K562 (cell line): ENCODE measurements around the gene MGAT4B. TPM values are rescaled to one million over a fixed set of nuclear protein-coding genes. Genes with fewer than 3 reads are reported as not detected.

Experiments
- ARID3B ChIP-seq: fragments of 250-450 bp; sonication (Bioruptor Pico); IDR thresholded peaks from 2 replicates; pipeline ENCODE4 v1.4.0; 2020; ENCODE audit warnings: borderline replicate concordance
- DMBX1 ChIP-seq: fragments of 250-450 bp; sonication (Bioruptor Pico); IDR thresholded peaks from 2 replicates; pipeline ENCODE4 v1.8.0; 2022; ENCODE audit warnings: inconsistent platforms, mild to moderate bottlenecking, moderate library complexity, borderline replicate concordance
- EGR1 ChIP-seq: fragments of 450-650 bp; conservative IDR thresholded peaks from 2 replicates; pipeline ENCODE4 v1.6.1; 2017; ENCODE audit warnings: mild to moderate bottlenecking
- EWSR1 ChIP-seq: fragments of 450-650 bp; IDR thresholded peaks from 2 replicates; pipeline ENCODE4 v1.6.1; 2018; ENCODE audit warnings: borderline replicate concordance, mild to moderate bottlenecking, low read depth, moderate library complexity; ENCODE audit not compliant: partially characterized antibody
- GTF2A2 ChIP-seq: IDR thresholded peaks from 2 replicates; pipeline ENCODE4 v1.6.1; 2016; ENCODE audit warnings: mild to moderate bottlenecking, missing genetic modification characterization, missing compliant biosample characterization
- HCFC1 ChIP-seq: IDR thresholded peaks from 2 replicates; pipeline ENCODE4 v1.6.1; 2012; ENCODE audit warnings: low read depth, low read length, improper control_type of control experiment
- LARP7 ChIP-seq: fragments of 450-650 bp; IDR thresholded peaks from 2 replicates; pipeline ENCODE4 v1.6.1; 2016
- MAFF ChIP-seq: IDR thresholded peaks from 2 replicates; pipeline ENCODE4 v1.6.1; 2012; ENCODE audit warnings: low read length, improper control_type of control experiment
- MNT ChIP-seq, 2 experiments: fragments of 450-650 bp; conservative IDR thresholded peaks; 2 replicates each; pipeline ENCODE4 v1.6.1; 2017; ENCODE audit warnings: mild to moderate bottlenecking in 2 of 2, moderate library complexity in 2 of 2
- NCOR1 ChIP-seq: fragments of 450-650 bp; IDR thresholded peaks from 2 replicates; pipeline ENCODE4 v1.6.1; 2016; ENCODE audit warnings: mild to moderate bottlenecking, moderate library complexity
- PHB2 ChIP-seq: fragments of 450-650 bp; IDR thresholded peaks from 2 replicates; pipeline ENCODE4 v1.6.1; 2017; ENCODE audit warnings: low read depth
- TAL1 ChIP-seq: fragments of 450-650 bp; IDR thresholded peaks from 2 replicates; pipeline ENCODE4 v1.6.1; 2016; ENCODE audit warnings: mild to moderate bottlenecking
- TCF7 ChIP-seq: sonication (generic); IDR thresholded peaks from 2 replicates; pipeline ENCODE4 v1.6.1; 2016; ENCODE audit warnings: antibody characterized with exemption, borderline replicate concordance
- TEAD2 ChIP-seq: fragments of 450-650 bp; IDR thresholded peaks from 2 replicates; pipeline ENCODE4 v1.6.1; 2016; ENCODE audit warnings: missing genetic modification characterization, control low read depth, missing compliant biosample characterization
- TEAD4 ChIP-seq, 2 experiments: sonication (generic) in 1 of 2; formaldehyde crosslinking in 1 of 2; IDR thresholded peaks; 2 replicates each; pipeline versions ENCODE4 v1.6.1 to v1.8.0; 2012 to 2022; ENCODE audit warnings: borderline replicate concordance in 1 of 2, inconsistent platforms in 1 of 2, low read length in 1 of 2, mild to moderate bottlenecking in 1 of 2, missing genetic modification reagents in 1 of 2
- ZFP1 ChIP-seq: fragments of 450-650 bp; formaldehyde crosslinking; IDR thresholded peaks from 2 replicates; pipeline ENCODE4 v1.4.0; 2020; ENCODE audit warnings: mild to moderate bottlenecking, mixed read lengths
- ZKSCAN8 ChIP-seq: fragments of 200-800 bp; sonication (Bioruptor generic); IDR thresholded peaks from 2 replicates; pipeline ENCODE4 v1.6.1; 2016; ENCODE audit warnings: missing genetic modification characterization, missing compliant biosample characterization
- ZNF263 ChIP-seq: sonication (generic); formaldehyde crosslinking; IDR thresholded peaks from 2 replicates; pipeline ENCODE4 v1.8.0; 2022; ENCODE audit warnings: mild to moderate bottlenecking, missing genetic modification reagents, borderline replicate concordance
- polyA plus RNA-seq, 8 experiments: library from polyadenylated mRNA; depleted of rRNA in 4 of 8; stranded (reverse) in 5 of 8; unstranded in 3 of 8; fragments of >200 nt; fragmentation: Nextera tagmentation in 2 of 8; fragmentation: Illumina TruSeq in 1 of 8; extraction: Ambion mirVana in 2 of 8; extraction: Trizol in 1 of 8; gene quantifications; 2 replicates each; pipeline versions ENCODE4 v1.2.1 to v1.2.3, GENCODE V29; 2011 to 2014; ENCODE audit warnings: inconsistent platforms in 1 of 8, missing spikeins in 1 of 8
- total RNA-seq, 7 experiments: library from RNA; depleted of rRNA in 6 of 7; stranded (reverse); fragments of >200 nt in 6 of 7; fragmentation: Illumina TruSeq in 2 of 7; extraction: Trizol in 2 of 7; gene quantifications; 2 replicates each; pipeline versions ENCODE4 v1.2.1 to v1.2.3, GENCODE V29; 2011 to 2021; ENCODE audit warnings: low replicate concordance in 1 of 7
- TF ChIP-seq, protein P1 (sequence below): sonication (generic); formaldehyde crosslinking; IDR thresholded peaks from 2 replicates; pipeline ENCODE4 v1.8.0; 2022; ENCODE audit warnings: mild to moderate bottlenecking, missing genetic modification reagents
- TF ChIP-seq, protein P2 (sequence below): sonication (generic); formaldehyde crosslinking; IDR thresholded peaks from 2 replicates; pipeline ENCODE4 v1.9.0; 2022; ENCODE audit warnings: mild to moderate bottlenecking, missing genetic modification reagents
- TF ChIP-seq, protein P3 (sequence below): IDR thresholded peaks from 3 replicates; pipeline ENCODE4 v1.6.1; 2011; ENCODE audit warnings: borderline replicate concordance, mild to moderate bottlenecking, moderate library complexity; ENCODE audit not compliant: insufficient read length; ENCODE audit errors: extremely low read depth

Gene MGAT4B
- total and polyA plus RNA-seq, 9 of the 15 experiments (the other 6 are each of a cell fraction or from before 2014, with no cell fraction given), result 0.34 to 133 (median 75.4) TPM

DNA sequence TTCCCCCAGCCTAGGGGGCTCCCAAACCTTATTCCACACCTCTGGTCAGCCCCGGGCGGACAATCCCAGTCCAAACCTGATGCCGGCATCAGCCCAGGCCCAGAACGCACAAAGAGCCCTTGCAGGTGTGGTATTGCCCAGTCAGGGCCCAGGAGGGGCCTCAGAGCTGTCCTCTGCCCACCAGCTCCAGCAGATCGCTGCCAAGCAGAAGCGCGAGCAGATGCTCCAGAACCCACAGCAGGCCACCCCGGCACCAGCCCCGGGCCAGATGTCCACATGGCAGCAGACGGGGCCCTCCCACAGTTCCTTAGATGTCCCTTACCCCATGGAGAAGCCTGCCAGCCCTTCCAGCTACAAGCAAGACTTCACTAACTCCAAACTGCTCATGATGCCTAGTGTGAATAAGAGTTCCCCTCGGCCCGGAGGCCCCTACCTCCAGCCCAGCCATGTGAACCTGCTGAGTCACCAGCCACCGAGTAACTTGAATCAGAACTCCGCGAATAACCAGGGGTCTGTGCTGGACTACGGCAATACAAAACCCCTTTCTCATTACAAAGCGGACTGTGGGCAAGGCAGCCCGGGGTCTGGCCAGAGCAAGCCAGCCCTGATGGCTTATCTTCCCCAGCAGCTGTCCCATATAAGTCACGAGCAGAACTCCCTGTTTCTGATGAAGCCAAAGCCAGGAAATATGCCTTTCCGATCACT is 40.5 kb downstream of the MGAT4B start (continued):
- no peak for TF ChIP-seq MNT (conservative IDR thresholded peaks at IDR 0.05)
- no peak for TF ChIP-seq TEAD2 (tag)
- TF ChIP-seq HCFC1, result no peak
- no peak for TF ChIP-seq LARP7
- TF ChIP-seq, protein P1, sequence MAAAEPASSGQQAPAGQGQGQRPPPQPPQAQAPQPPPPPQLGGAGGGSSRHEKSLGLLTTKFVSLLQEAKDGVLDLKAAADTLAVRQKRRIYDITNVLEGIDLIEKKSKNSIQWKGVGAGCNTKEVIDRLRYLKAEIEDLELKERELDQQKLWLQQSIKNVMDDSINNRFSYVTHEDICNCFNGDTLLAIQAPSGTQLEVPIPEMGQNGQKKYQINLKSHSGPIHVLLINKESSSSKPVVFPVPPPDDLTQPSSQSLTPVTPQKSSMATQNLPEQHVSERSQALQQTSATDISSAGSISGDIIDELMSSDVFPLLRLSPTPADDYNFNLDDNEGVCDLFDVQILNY, result no peak
- no peak for TF ChIP-seq ZFP1 (CRISPR knock-in tag)
- TF ChIP-seq TAL1, result peak; percentile 52; the same call in 1 of the 2 replicates
- TF ChIP-seq PHB2, result no peak
- TF ChIP-seq, protein P2, sequence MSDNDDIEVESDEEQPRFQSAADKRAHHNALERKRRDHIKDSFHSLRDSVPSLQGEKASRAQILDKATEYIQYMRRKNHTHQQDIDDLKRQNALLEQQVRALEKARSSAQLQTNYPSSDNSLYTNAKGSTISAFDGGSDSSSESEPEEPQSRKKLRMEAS (CRISPR knock-in tag), result peak; percentile 30; the same call in 1 of the 2 replicates
- TF ChIP-seq TEAD4 (IDR thresholded peaks at IDR 0.05; ENCODE audit: low read length), result peak; percentile 44; the same call in 1 of the 2 replicates
- no peak for TF ChIP-seq TEAD4 (CRISPR knock-in tag; IDR thresholded peaks at IDR 0.05; ENCODE audit: borderline replicate concordance)
- TF ChIP-seq GTF2A2, result no peak
- TF ChIP-seq ZKSCAN8 (CRISPR knock-in tag), result no peak
- TF ChIP-seq MAFF, result peak; percentile 57; the same call in 1 of the 2 replicates
- TF ChIP-seq EGR1, result no peak
- TF ChIP-seq DMBX1 (CRISPR knock-in tag), result 0 out of 2 replicates have a peak, but pooled peaks have one; percentile 31
- TF ChIP-seq EWSR1, result no peak
- TF ChIP-seq, protein P3, sequence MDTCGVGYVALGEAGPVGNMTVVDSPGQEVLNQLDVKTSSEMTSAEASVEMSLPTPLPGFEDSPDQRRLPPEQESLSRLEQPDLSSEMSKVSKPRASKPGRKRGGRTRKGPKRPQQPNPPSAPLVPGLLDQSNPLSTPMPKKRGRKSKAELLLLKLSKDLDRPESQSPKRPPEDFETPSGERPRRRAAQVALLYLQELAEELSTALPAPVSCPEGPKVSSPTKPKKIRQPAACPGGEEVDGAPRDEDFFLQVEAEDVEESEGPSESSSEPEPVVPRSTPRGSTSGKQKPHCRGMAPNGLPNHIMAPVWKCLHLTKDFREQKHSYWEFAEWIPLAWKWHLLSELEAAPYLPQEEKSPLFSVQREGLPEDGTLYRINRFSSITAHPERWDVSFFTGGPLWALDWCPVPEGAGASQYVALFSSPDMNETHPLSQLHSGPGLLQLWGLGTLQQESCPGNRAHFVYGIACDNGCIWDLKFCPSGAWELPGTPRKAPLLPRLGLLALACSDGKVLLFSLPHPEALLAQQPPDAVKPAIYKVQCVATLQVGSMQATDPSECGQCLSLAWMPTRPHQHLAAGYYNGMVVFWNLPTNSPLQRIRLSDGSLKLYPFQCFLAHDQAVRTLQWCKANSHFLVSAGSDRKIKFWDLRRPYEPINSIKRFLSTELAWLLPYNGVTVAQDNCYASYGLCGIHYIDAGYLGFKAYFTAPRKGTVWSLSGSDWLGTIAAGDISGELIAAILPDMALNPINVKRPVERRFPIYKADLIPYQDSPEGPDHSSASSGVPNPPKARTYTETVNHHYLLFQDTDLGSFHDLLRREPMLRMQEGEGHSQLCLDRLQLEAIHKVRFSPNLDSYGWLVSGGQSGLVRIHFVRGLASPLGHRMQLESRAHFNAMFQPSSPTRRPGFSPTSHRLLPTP, result no peak
- TF ChIP-seq ZNF263 (CRISPR knock-in tag), result no peak
- TF ChIP-seq NCOR1, result peak; percentile 15; the same call in 1 of the 2 replicates
- no peak for TF ChIP-seq TCF7
- no peak for TF ChIP-seq ARID3B
